ENCODE results near the gene NUPR1. TPM values are rescaled to one million over a fixed set of nuclear protein-coding genes. Genes with fewer than 3 reads are reported as not detected.
A peak's percentile ranks its signal among the peaks of the same experiment; 100 is the strongest.
"Not testable (repeated sequence)": the region's sequence is repeated elsewhere in the genome, so short reads cannot be mapped to it uniquely, and the experiment has no call there.

NUPR1 gene
- total RNA-seq, 4 donors from 2014 or later, result 33.0 to 64.3 (median 42.2) TPM

- no peak for DNase-seq (ENCODE audit: low spot score in 2 of 2)
- Histone ChIP-seq H3K9me3 (no peaks in the 10 kb centered on the region), H3K4me1 (peaks cover 45% of the 10 kb centered on the region), H3K27ac (peak overlapping the region; percentile 76), H3K4me3 (no peak overlapping the region), H3K27me3 (no peaks in the 10 kb centered on the region), H3K36me3 (no peaks in the 10 kb centered on the region)
- 83% methylated on average over 5 of the region's 5 CpGs for WGBS
- no peak for TF ChIP-seq EP300 (IDR thresholded peaks at IDR 0.05)
- TF ChIP-seq CTCF (IDR thresholded peaks at IDR 0.05), result no peak
- TF ChIP-seq POLR2AphosphoS5 (IDR thresholded peaks at IDR 0.05), result no peak
- no peak for TF ChIP-seq POLR2A (IDR thresholded peaks at IDR 0.05)
Measured at GRCh38 chr16:28532940-28533647, 5.7 kb downstream of the NUPR1 start.

- Histone ChIP-seq H3K4me1 (peaks cover 35% of the 10 kb centered on the region), H3K4me3 (no peak overlapping the region), H3K27ac (peak overlapping the region; percentile 76), H3K36me3 (peaks cover 3% of the 10 kb centered on the region), H3K9me3 (no peaks in the 10 kb centered on the region), H3K27me3 (no peaks in the 10 kb centered on the region)
- TF ChIP-seq EP300 (IDR thresholded peaks at IDR 0.05) (no peak), POLR2AphosphoS5 (IDR thresholded peaks at IDR 0.05) (peak in 1 of 3 donors; percentile 56)
- DNase-seq (ENCODE audit: low spot score in 2 of 2), result peak; percentile 85 to 89
- 61% methylated on average over 9 of the region's 9 CpGs for WGBS
Measured at GRCh38 chr16:28531777-28532744, 6.7 kb downstream of the NUPR1 start.

GRCh38 chr16:28529124-28529523 lies 9.7 kb downstream of the NUPR1 start:
- Histone ChIP-seq H3K4me1 (peaks cover 14% of the 10 kb centered on the region), H3K27me3 (no peaks in the 10 kb centered on the region), H3K4me3 (no peak overlapping the region), H3K9me3 (no peaks in the 10 kb centered on the region), H3K27ac (no peak overlapping the region), H3K36me3 (peaks cover 4% of the 10 kb centered on the region)
- TF ChIP-seq EP300 (IDR thresholded peaks at IDR 0.05), result no peak
- no peak for DNase-seq (ENCODE audit: low spot score in 2 of 2)

- WGBS, result 82% methylated on average over 5 of the region's 5 CpGs
- no peak overlapping the region for H3K4me3 ChIP-seq
- H3K9me3 ChIP-seq, result no peaks in the 10 kb centered on the region
- TF ChIP-seq POLR2AphosphoS5 (IDR thresholded peaks at IDR 0.05) (no peak), EP300 (IDR thresholded peaks at IDR 0.05) (no peak), CTCF (IDR thresholded peaks at IDR 0.05) (no peak), POLR2A (IDR thresholded peaks at IDR 0.05) (no peak)
- no peaks in the 10 kb centered on the region for H3K27me3 ChIP-seq
- H3K36me3 ChIP-seq, result peaks cover 4% of the 10 kb centered on the region
- no peak for DNase-seq (ENCODE audit: low spot score in 2 of 2)
- H3K4me1 ChIP-seq, result peaks cover 11% of the 10 kb centered on the region
- no peak overlapping the region for H3K27ac ChIP-seq
Measured at GRCh38 chr16:28528463-28528867, 10.3 kb downstream of the NUPR1 start.

GRCh38 chr16:28527985-28528384 lies 10.8 kb downstream of the NUPR1 start:
- H3K4me1 ChIP-seq, result peaks cover 6% of the 10 kb centered on the region
- H3K9me3 ChIP-seq, result no peaks in the 10 kb centered on the region
- no peak overlapping the region for H3K27ac ChIP-seq
- no peak for DNase-seq (ENCODE audit: low spot score in 2 of 2)
- H3K36me3 ChIP-seq, result peaks cover 4% of the 10 kb centered on the region
- WGBS, result 90% methylated on average over 5 of the region's 5 CpGs
- TF ChIP-seq POLR2AphosphoS5 (IDR thresholded peaks at IDR 0.05), result no peak
- no peak for TF ChIP-seq EP300 (IDR thresholded peaks at IDR 0.05)
- no peak for TF ChIP-seq CTCF (IDR thresholded peaks at IDR 0.05)
- TF ChIP-seq POLR2A (IDR thresholded peaks at IDR 0.05), result no peak
- no peaks in the 10 kb centered on the region for H3K27me3 ChIP-seq
- H3K4me3 ChIP-seq, result no peak overlapping the region

- not testable (repeated sequence) for DNase-seq (ENCODE audit: low spot score in 2 of 2); H3K9me3 ChIP-seq; H3K27ac ChIP-seq; H3K27me3 ChIP-seq; H3K36me3 ChIP-seq; H3K4me3 ChIP-seq; H3K4me1 ChIP-seq
- WGBS, result 94% methylated on average over 7 of the region's 7 CpGs
Measured at GRCh38 chr16:28527100-28527785, 11.5 kb downstream of the NUPR1 start.
